H1 (cell line): Measurements from ENCODE around the gene ARMH4. TPM values are rescaled to one million over a fixed set of nuclear protein-coding genes. Genes with fewer than 3 reads are reported as not detected.
A peak's percentile ranks its signal among the peaks of the same experiment; 100 is the strongest.

Experiments
- CTCF ChIA-PET: fragments of 300-600 bp; sonication (Branson Sonifier 250); formaldehyde crosslinking; loops from one replicate; lab custom pipeline; 2021; ENCODE audit not compliant: partially characterized antibody; lab: Charles Lee
- POLR2A ChIA-PET: fragments of 300-600 bp; sonication (Branson Sonifier 250); formaldehyde crosslinking; loops from one replicate; lab custom pipeline; 2021; ENCODE audit warnings: inconsistent platforms; ENCODE audit not compliant: partially characterized antibody; lab: Charles Lee
- DNase-seq, 2 experiments: peaks; one replicate each; pipeline versions ENCODE4 v3.0.0 to v3.0.0-alpha.2; 2010 to 2022; ENCODE audit warnings: low spot score in 2 of 2, low read depth in 1 of 2, mixed read lengths in 1 of 2
- FAIRE-seq: peaks from 2 replicates; lab custom pipeline; 2011; peaks lifted over from hg19 to GRCh38; lab: Jason Lieb, UNC
- H2AFZ ChIP-seq: 2 replicates; pipeline ENCODE4 v1.8.1; 2012; ENCODE audit warnings: low read length, inconsistent platforms
- H2AK5ac ChIP-seq: 2 replicates; pipeline ENCODE4 v1.6.1; 2013; ENCODE audit warnings: low read depth, low read length
- H2BK120ac ChIP-seq: replicated peaks from 2 replicates; pipeline ENCODE3; 2013; ENCODE audit warnings: low read depth, low read length, inconsistent platforms
- H2BK12ac ChIP-seq: 2 replicates; pipeline ENCODE4 v1.6.1; 2013; ENCODE audit warnings: low read depth, low read length
- H2BK15ac ChIP-seq: 2 replicates; pipeline ENCODE4 v1.6.1; 2013; ENCODE audit warnings: low read length
- H2BK20ac ChIP-seq: 2 replicates; pipeline ENCODE4 v1.6.1; 2013; ENCODE audit warnings: low read length
- H2BK5ac ChIP-seq: 2 replicates; pipeline ENCODE4 v1.6.1; 2013; ENCODE audit warnings: low read depth, low read length
- H3K14ac ChIP-seq: 2 replicates; pipeline ENCODE4 v1.6.1; 2013; ENCODE audit warnings: inconsistent platforms; ENCODE audit not compliant: insufficient read length
- H3K18ac ChIP-seq: 2 replicates; pipeline ENCODE4 v1.6.1; 2013; ENCODE audit warnings: low read length; ENCODE audit errors: extremely low read depth
- H3K23ac ChIP-seq: 2 replicates; pipeline ENCODE4 v1.6.1; 2013; ENCODE audit warnings: inconsistent platforms; ENCODE audit not compliant: insufficient read length
- H3K23me2 ChIP-seq: 2 replicates; pipeline ENCODE4 v1.6.1; 2013; ENCODE audit warnings: low read depth, low read length
- H3K27ac ChIP-seq: 2 replicates; pipeline ENCODE4 v1.6.1; 2011; ENCODE audit warnings: low read depth, low read length, inconsistent platforms
- H3K27me3 ChIP-seq, 4 experiments: replicated peaks in 1 of 4; 1 replicate in 1 of 4; 2 replicates in 3 of 4; pipeline versions ENCODE4 v1.6.1 to v1.8.1; 2011 to 2013; ENCODE audit warnings: low read length in 3 of 4, mild to moderate bottlenecking in 3 of 4, inconsistent platforms in 2 of 4, mixed read lengths in 2 of 4, moderate library complexity in 1 of 4; ENCODE audit not compliant: control insufficient read depth in 3 of 4, insufficient read depth in 3 of 4; ENCODE audit errors: extremely low read depth in 1 of 4
- H3K36me3 ChIP-seq, 4 experiments: 2 replicates each; pipeline versions ENCODE4 v1.6.1 to v1.8.1; 2011 to 2013; ENCODE audit warnings: mild to moderate bottlenecking in 4 of 4, low read length in 3 of 4, moderate library complexity in 2 of 4, control low read depth in 1 of 4, inconsistent platforms in 1 of 4; ENCODE audit not compliant: insufficient read depth in 4 of 4, control insufficient read depth in 2 of 4
- H3K4ac ChIP-seq: replicated peaks from 2 replicates; pipeline ENCODE3; 2013; ENCODE audit warnings: low read length, low read depth, mixed read lengths, inconsistent platforms; ENCODE audit not compliant: insufficient read length
- H3K4me1 ChIP-seq, 4 experiments: replicated peaks in 1 of 4; 1 replicate in 1 of 4; 2 replicates in 3 of 4; pipeline versions ENCODE4 v1.6.1 to v1.8.1; 2011 to 2013; ENCODE audit warnings: low read length in 3 of 4, inconsistent platforms in 2 of 4, mixed read lengths in 1 of 4; ENCODE audit not compliant: insufficient read depth in 4 of 4, control insufficient read depth in 3 of 4
- H3K4me2 ChIP-seq, 2 experiments: 2 replicates each; pipeline versions ENCODE4 v1.6.1 to v1.8.1; 2011 to 2013; ENCODE audit warnings: low read depth in 2 of 2, low read length in 2 of 2, control low read depth in 1 of 2, inconsistent platforms in 1 of 2, mild to moderate bottlenecking in 1 of 2; ENCODE audit not compliant: insufficient read depth in 1 of 2
- H3K4me3 ChIP-seq, 4 experiments: fragments of 200-600, 300-600 bp in 1 of 4; sonication (generic), shearing (Covaris generic), sonication (Bioruptor Twin) in 1 of 4; 2 replicates each; pipeline versions ENCODE4 v1.5.1 to v1.8.1; 2011 to 2016; ENCODE audit warnings: low read length in 4 of 4, low read depth in 3 of 4, control low read depth in 2 of 4, inconsistent platforms in 2 of 4, mild to moderate bottlenecking in 2 of 4, mixed read lengths in 1 of 4, moderate library complexity in 1 of 4; ENCODE audit not compliant: insufficient read depth in 2 of 4; ENCODE audit errors: extremely low read depth in 1 of 4
- H3K56ac ChIP-seq: replicated peaks from 2 replicates; pipeline ENCODE3; 2013; ENCODE audit warnings: low read depth, mild to moderate bottlenecking, mixed read lengths, low read length, inconsistent platforms; ENCODE audit not compliant: insufficient read length
- H3K79me1 ChIP-seq: 2 replicates; pipeline ENCODE4 v1.6.1; 2013; ENCODE audit warnings: low read depth, low read length, control low read depth
- H3K79me2 ChIP-seq, 2 experiments: 2 replicates each; pipeline versions ENCODE4 v1.6.1 to v1.8.1; 2012 to 2013; ENCODE audit warnings: low read length in 2 of 2, mild to moderate bottlenecking in 2 of 2, inconsistent platforms in 1 of 2; ENCODE audit not compliant: insufficient read depth in 2 of 2, control insufficient read depth in 1 of 2
- H3K9ac ChIP-seq, 4 experiments: replicated peaks in 1 of 4; 1 replicate in 1 of 4; 2 replicates in 3 of 4; pipeline versions ENCODE4 v1.6.1 to v1.8.1; 2011 to 2013; ENCODE audit warnings: low read depth in 3 of 4, low read length in 3 of 4, control low read depth in 2 of 4, mild to moderate bottlenecking in 2 of 4, moderate library complexity in 2 of 4, inconsistent platforms in 1 of 4; ENCODE audit errors: extremely low read depth in 1 of 4
- H3K9me3 ChIP-seq, 2 experiments: 2 replicates each; pipeline versions ENCODE4 v1.6.1 to v1.8.1; 2012 to 2013; ENCODE audit warnings: mild to moderate bottlenecking in 2 of 2, moderate library complexity in 2 of 2, control low read depth in 1 of 2, inconsistent platforms in 1 of 2, low read depth in 1 of 2, low read length in 1 of 2, mixed read lengths in 1 of 2; ENCODE audit not compliant: insufficient read depth in 2 of 2
- H4K20me1 ChIP-seq, 2 experiments: replicated peaks in 1 of 2; 2 replicates each; pipeline versions ENCODE3 to v1.8.1; 2011 to 2013; ENCODE audit warnings: inconsistent platforms in 2 of 2, low read length in 2 of 2, mild to moderate bottlenecking in 1 of 2; ENCODE audit not compliant: insufficient read depth in 2 of 2, control insufficient read depth in 1 of 2
- H4K5ac ChIP-seq: 2 replicates; pipeline ENCODE4 v1.6.1; 2013; ENCODE audit warnings: low read length, low read depth, mixed read lengths, inconsistent platforms; ENCODE audit not compliant: insufficient read length
- H4K8ac ChIP-seq: 2 replicates; pipeline ENCODE4 v1.8.0; 2013; ENCODE audit warnings: mild to moderate bottlenecking, moderate library complexity, low read length, inconsistent platforms; ENCODE audit not compliant: insufficient read depth; ENCODE audit errors: extremely low read depth
- H4K91ac ChIP-seq: replicated peaks from 2 replicates; pipeline ENCODE3; 2013; ENCODE audit warnings: low read length, mixed read lengths, inconsistent platforms; ENCODE audit not compliant: insufficient read length
- WGBS, 2 experiments: shearing (Covaris generic) in 1 of 2; methylation state at CpG; one replicate each; pipeline versions ENCODE4 v1.1.6 to v1.1.7; 2013 to 2015; ENCODE audit warnings: low lambda C conversion rate in 2 of 2, mixed read lengths in 2 of 2, inconsistent platforms in 1 of 2, low coverage in 1 of 2, missing lambda C conversion rate in 1 of 2; ENCODE audit not compliant: insufficient replicate concordance in 2 of 2, insufficient coverage in 1 of 2, insufficient read length in 1 of 2; ENCODE audit errors: extremely low coverage in 1 of 2, missing lambda C conversion rate in 1 of 2; 5-methylcytosine and 5-hydroxymethylcytosine counted together
- polyA plus RNA-seq, 7 experiments: library from polyadenylated mRNA; depleted of rRNA in 3 of 7; stranded (reverse) in 5 of 7; unstranded in 2 of 7; fragments of >200 nt in 5 of 7; fragments of 200-250 nt in 2 of 7; gene quantifications; 1 replicate in 5 of 7; 2 replicates in 1 of 7; 4 replicates in 1 of 7; pipeline versions ENCODE4 v1.2.1 to v1.2.3, GENCODE V29; 2011 to 2013; ENCODE audit warnings: missing spikeins in 2 of 7, mixed read lengths in 2 of 7
- total RNA-seq: library from RNA; stranded (reverse); fragmentation: NEBNext Ultra II Directional; extraction: Animal tissue kit (Norgen Biotek cat#: 25700); gene quantifications from 2 replicates; pipeline ENCODE4 v1.2.1, GENCODE V29; 2021

Gene ARMH4
- total and polyA plus RNA-seq, 2 of the 8 experiments (the other 6 are each of a cell fraction or from before 2014, with no cell fraction given) = 7.1 to 25.4 TPM

GRCh38 chr14:58150243-58150805, 1.7 kb downstream of the ARMH4 start:
- H2BK12ac ChIP-seq = no peak overlapping the region
- no peak overlapping the region for H2BK20ac ChIP-seq
- H3K4ac ChIP-seq = no peak overlapping the region
- H3K4me1 ChIP-seq = peaks cover 2 to 19% (median 10%) of the 10 kb centered on the region in 4 experiments; a peak in 6 of 7 replicates
- no peak overlapping the region for H2AK5ac ChIP-seq
- no peak overlapping the region for H3K56ac ChIP-seq
- H2BK120ac ChIP-seq = no peak overlapping the region
- ChIA-PET CTCF (interaction anchor here (0.9 to 4.7 kb wide), 2 partner anchors 17 to 41 kb away, joined by 3 to 30 read pairs; no protein-coding TSS in a partner anchor), POLR2A (no interaction called here)
- no peak overlapping the region for H2BK15ac ChIP-seq
- no peak overlapping the region for H3K14ac ChIP-seq
- no peaks in the 10 kb centered on the region for H4K20me1 ChIP-seq
- H2AFZ ChIP-seq = no peak overlapping the region
- DNase-seq = no peak
- no peaks in the 10 kb centered on the region for H3K79me1 ChIP-seq
- no peaks in the 10 kb centered on the region for H3K36me3 ChIP-seq
- no peak overlapping the region for H2BK5ac ChIP-seq
- H4K5ac ChIP-seq = no peak overlapping the region
- no peak overlapping the region for H3K23ac ChIP-seq
- H3K79me2 ChIP-seq = peaks cover 0 to 9% of the 10 kb centered on the region in 2 experiments; a peak in 1 of 4 replicates
- H3K4me2 ChIP-seq = peak overlapping the region; percentile 97 to 99; a peak in 3 of 4 replicates
- no peak overlapping the region for H3K9ac ChIP-seq
- no peak overlapping the region for H4K8ac ChIP-seq
- peaks cover 14% of the 10 kb centered on the region for H3K23me2 ChIP-seq
- peaks cover 0 to 16% (median 11%) of the 10 kb centered on the region in 4 experiments; a peak in 6 of 7 replicates for H3K27me3 ChIP-seq
- no peak overlapping the region for H4K91ac ChIP-seq
- H3K9me3 ChIP-seq = no peaks in the 10 kb centered on the region
- 90% methylated on average over 6 of the region's 6 CpGs; no CpG with 5 or more reads in 1 of the 2 experiments for WGBS, 2 experiments
- H3K27ac ChIP-seq = no peak overlapping the region
- no peak overlapping the region for H3K18ac ChIP-seq
- no peak for FAIRE-seq
- peak overlapping the region; percentile 70 to 92 (median 74); a peak in 5 of 8 replicates for H3K4me3 ChIP-seq
